ENCODE measurements around the gene ANKRD44.
A peak's percentile ranks its signal among the peaks of the same experiment; 100 is the strongest.

ANKRD44 gene

GRCh38 chr2:197237291-197238042 is 73.1 kb downstream of the ANKRD44 start:
- DNase-seq (ENCODE audit: low spot score) = no peak

- DNase-seq (ENCODE audit: low spot score) = no peak
These were observed 73.8 kb downstream of the ANKRD44 start for GRCh38 chr2:197236816-197237215.

DNA sequence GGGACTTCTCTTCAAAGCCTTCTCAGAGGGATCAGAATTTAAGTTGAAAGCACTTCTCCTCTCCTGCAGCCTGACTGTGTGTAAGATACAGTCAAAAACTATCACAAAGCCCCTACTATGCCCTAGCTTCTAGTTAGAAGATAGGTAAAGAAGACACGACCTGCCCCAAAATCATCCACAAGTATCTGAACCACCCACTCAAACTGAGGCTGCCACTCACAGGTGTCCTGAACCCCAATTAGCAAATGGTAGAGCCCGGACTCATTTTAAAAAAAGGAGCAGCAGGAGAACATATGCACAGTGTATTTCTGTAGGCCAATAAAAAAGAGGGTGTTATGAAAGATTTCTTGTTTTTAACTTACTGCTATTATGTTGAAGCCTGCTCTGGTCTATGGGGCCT is 74.4 kb downstream of the ANKRD44 start:
- DNase-seq (ENCODE audit: low spot score) = no peak

DNA sequence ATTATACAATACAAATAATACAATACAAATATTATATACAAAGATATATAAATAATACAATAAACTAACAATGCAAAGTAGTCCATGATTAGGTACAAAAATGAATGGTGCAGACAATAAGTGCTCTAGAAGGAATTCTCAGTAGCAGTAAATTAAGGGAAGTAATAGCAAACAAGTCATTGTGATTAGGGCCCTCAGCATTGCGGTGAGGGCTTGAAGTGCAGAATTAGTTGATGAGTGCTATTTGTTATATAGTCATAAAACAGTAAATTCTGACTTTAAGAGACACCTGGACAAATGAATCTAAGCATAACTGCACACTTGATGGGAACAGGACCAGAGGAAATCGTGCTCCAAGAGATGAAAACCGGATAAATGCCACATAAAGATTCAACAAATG is 74.9 kb downstream of the ANKRD44 start:
- no peak for DNase-seq (ENCODE audit: low spot score)

GRCh38 chr2:197234671-197235191 is 75.8 kb downstream of the ANKRD44 start:
- no peak for DNase-seq (ENCODE audit: low spot score)

GRCh38 chr2:197233473-197233872 is 77.1 kb downstream of the ANKRD44 start:
- no peak for DNase-seq (ENCODE audit: low spot score)

DNA sequence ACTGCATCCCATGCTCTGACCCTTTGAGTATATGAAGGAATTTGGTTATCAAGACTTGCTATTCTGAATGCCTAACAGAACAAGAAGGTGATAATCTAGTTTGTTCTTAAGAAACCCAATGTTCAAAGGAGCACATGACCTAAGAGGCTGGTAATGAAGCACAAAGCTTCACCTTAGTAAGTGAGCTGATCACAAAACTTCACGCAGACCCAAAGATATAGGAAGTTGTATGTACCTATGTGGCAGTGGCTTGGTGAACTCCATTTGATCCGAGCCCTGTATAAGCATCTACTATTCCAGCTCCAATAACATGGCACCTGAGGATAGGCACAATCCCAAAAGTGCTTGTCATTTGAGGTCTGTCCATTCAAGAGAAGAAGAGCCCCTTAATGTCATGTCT is 78.6 kb downstream of the ANKRD44 start:
- DNase-seq (ENCODE audit: low spot score) = no peak

- DNase-seq (ENCODE audit: low spot score) = peak; percentile 32
These were observed 80.8 kb downstream of the ANKRD44 start for GRCh38 chr2:197229509-197230443.

- DNase-seq (ENCODE audit: low spot score) = no peak
These were observed 87.1 kb downstream of the ANKRD44 start for GRCh38 chr2:197223451-197223850.

DNA sequence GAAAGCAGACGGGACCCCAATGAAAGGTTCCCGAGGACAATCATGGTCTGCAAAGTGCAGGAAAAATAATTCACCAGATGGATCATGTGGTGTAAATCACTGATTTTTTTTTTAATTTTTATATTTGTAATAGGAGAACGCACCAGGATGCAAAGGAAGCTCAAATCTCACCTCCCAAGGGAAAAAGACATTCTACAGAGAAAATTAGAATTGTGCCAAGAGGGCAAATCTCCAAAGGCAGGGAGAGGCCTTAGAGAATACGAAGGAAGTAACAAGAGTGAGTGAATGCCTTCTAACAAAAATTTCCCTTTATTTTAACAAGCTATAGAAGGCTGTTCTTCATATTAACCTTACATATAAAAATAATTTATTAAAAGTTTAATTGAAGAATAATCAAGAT is 90.9 kb downstream of the ANKRD44 start:
- DNase-seq (ENCODE audit: low spot score) = no peak

- DNase-seq (ENCODE audit: low spot score) = no peak
These were observed 93.0 kb downstream of the ANKRD44 start for GRCh38 chr2:197217541-197217940.

GRCh38 chr2:197216361-197216979 is 94.1 kb downstream of the ANKRD44 start:
- DNase-seq (ENCODE audit: low spot score) = peak; percentile 18

GRCh38 chr2:197215748-197216360 is 94.7 kb downstream of the ANKRD44 start:
- DNase-seq (ENCODE audit: low spot score) = peak; percentile 15

DNA sequence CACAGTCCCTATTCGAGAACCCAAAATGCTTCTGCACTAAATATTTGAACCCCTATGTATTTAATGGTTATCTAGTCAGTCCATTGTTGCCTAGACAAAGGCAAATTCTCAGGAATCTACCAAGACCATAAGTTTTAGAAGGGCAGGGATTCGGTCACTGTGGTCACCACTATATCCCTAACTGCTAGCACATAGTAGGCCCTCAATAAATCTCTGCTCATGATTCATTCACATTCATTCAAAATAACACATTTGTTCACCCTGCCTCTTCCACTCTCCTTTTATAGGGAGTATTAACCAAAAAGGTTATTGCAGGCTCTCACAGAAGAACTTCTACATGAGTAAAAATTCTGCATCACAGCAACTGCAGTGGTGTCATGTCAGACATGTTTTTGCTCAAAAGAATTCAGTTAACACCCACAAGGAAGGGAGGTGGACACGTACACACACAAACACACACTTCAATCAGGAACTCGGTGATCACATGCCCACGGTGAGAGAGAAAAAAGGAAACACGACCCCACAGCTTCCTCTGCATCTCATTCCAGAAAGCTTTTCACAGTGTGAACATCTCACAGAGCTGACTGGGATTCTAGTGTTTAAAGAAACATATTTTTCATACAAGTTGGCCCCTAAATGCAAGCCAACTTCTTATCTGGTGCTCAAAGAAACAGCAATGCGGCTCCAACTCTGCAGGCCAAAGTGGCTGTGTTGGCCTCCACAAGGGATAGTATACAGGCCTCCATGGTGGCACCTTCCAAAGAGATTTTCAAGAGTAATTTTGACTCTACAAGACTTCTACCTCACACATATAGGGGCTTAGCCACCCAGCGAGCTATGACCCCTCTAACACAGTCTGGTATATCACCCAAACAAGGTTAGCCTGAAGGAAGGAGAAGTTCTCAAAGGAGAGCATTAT is 98.0 kb downstream of the ANKRD44 start:
- no peak for DNase-seq (ENCODE audit: low spot score)

DNA sequence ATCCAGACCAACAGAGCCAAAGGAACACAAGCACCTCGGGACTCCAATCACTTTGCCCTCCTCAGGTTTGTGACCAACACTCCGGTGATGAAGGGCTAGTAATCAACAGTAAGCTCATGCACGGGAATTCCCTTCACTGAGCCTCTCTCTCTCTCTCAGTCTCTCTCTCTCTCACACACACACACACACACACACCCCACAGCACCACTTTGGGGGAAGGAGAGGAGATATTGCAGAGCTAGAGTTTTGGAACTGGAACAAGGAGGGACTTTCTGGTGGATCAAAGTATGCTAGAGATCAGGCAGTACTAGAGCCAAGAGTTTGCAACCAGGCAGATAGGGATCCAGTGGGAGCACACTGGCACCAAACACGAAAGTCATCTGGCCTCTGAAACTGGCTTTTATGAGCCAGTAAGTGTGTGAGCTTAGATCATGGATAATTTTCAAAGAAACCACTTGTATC is 98.7 kb downstream of the ANKRD44 start:
- DNase-seq (ENCODE audit: low spot score) = no peak

DNA sequence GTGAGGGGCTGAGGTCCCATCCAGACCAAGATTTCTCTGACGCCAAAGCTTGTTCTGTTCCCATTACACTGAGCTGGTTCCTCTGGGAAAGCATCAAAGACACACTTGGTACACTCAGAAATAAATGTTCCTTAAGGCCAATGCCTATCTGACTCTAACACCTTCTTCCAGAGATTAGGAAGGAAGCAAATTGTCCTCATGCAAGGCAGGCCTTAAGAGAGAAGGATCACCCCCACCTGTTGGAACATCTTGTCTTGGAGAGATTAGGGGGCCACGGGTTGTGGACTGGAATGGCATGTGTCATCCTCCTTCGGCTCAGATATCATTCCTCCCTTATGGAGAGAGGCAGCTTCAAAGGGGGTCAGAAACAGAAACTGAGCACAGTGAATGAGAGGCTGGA is 100.2 kb downstream of the ANKRD44 start:
- DNase-seq (ENCODE audit: low spot score) = no peak

DNA sequence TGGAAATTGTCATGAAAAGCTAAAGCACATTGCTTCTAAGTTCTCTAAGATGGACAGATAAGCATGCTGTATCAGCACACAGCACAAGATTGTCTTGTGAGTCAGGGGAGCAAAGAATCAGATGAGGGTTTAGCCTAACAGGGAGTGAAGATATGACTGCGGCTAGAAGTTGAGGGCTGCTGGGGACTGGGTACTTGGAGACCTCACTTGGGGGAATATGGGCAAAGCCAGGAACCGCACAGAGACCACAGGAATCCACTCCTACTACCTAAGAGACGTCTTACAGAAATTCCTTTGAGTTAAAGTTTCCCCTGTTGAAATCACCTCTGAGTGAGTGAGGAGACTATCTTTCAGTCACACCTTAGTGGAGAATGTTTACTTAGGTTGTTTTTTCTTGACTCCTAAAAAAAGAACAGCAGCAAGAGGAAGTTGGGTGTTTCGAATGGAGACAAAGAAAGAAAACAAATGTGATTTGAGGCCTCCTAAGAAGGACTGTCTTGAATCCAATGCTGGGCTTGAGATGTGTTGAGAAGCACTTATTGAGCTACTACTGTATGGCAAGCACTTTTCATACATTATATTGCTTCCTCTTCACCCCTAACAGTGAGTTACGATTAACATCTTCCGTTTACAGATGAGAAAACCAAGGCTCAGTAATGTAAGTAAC is 100.7 kb downstream of the ANKRD44 start:
- DNase-seq (ENCODE audit: low spot score) = no peak

- no peak for DNase-seq (ENCODE audit: low spot score)
These were observed 101.3 kb downstream of the ANKRD44 start for GRCh38 chr2:197209246-197209645.

DNA sequence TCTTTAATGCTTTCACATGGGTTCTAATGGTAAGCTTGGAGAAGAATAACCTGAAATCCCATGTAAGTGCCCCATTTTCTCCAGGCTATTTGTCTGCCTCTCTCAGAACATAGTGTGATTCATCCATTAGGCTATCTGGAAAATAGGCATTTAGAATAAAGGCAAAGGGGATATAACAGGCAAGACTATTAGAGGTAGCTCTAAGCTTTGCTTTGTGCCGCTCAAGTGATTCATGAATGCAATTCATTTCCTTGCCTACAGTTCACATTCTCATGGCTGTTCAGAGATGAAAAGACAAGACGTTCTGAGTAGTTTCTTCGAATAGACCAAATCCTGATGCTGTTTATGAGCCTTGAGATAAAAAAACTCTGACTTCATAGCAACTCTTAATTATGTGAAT is 101.7 kb downstream of the ANKRD44 start:
- DNase-seq (ENCODE audit: low spot score) = no peak

GRCh38 chr2:197208024-197208423 is 102.6 kb downstream of the ANKRD44 start:
- no peak for DNase-seq (ENCODE audit: low spot score)
